ENCODE data around the gene COX6B1.
"Not testable (repeated sequence)": the region's sequence is repeated elsewhere in the genome, so short reads cannot be mapped to it uniquely, and the experiment has no call there.

GRCh38 chr19:35607170-35607569 lies 41.0 kb upstream of the COX6B1 start:
- TF ChIP-seq CTCF (IDR thresholded peaks at IDR 0.05 in 8 of 11, conservative IDR thresholded peaks at IDR 0.05 in 3 of 11); POLR2A (IDR thresholded peaks at IDR 0.05); POLR2AphosphoS5 (IDR thresholded peaks at IDR 0.05): not testable (repeated sequence)

Measured in spleen (tissue), 7 donors.